Measurements from ENCODE around the gene TNS1.

- TF ChIP-seq SP1 (IDR thresholded peaks at IDR 0.05), result no peak
- TF ChIP-seq BHLHE40 (IDR thresholded peaks at IDR 0.05; ENCODE audit: borderline replicate concordance), result no peak
Observed at GRCh38 chr2:217932803-217933616, 69.8 kb downstream of the TNS1 start.

All from HEK293T (cell line).